Hepatocyte (in vitro differentiated cells): Measurements from ENCODE around the gene NAMPT. TPM values are rescaled to one million over a fixed set of nuclear protein-coding genes. Genes with fewer than 3 reads are reported as not detected.
A peak's percentile ranks its signal among the peaks of the same experiment; 100 is the strongest.

Source experiments
- DNase-seq: peaks from one replicate; pipeline ENCODE4 v3.0.0-alpha.2; 2016; ENCODE audit warnings: low spot score
- H2AFZ ChIP-seq: fragments of 200-600 bp; sonication (generic); 2 replicates; pipeline ENCODE4 v1.6.0; 2016; ENCODE audit warnings: antibody characterized with exemption, mild to moderate bottlenecking
- H3K27ac ChIP-seq: fragments of 200-600 bp; sonication (generic); 2 replicates; pipeline ENCODE4 v1.5.1; 2016; ENCODE audit warnings: mild to moderate bottlenecking
- H3K27me3 ChIP-seq: fragments of 200-600 bp; sonication (generic); 2 replicates; pipeline ENCODE4 v1.6.1; 2016
- H3K36me3 ChIP-seq: fragments of 200-600 bp; sonication (generic); replicated peaks from 2 replicates; pipeline ENCODE4 v1.5.1; 2016; ENCODE audit warnings: low read depth; ENCODE audit not compliant: insufficient read depth
- H3K4me1 ChIP-seq: fragments of 200-600 bp; sonication (generic); 2 replicates; pipeline ENCODE4 v1.5.1; 2016; ENCODE audit warnings: mild to moderate bottlenecking, moderate library complexity; ENCODE audit not compliant: insufficient read depth
- H3K4me2 ChIP-seq: fragments of 200-600 bp; sonication (generic); 2 replicates; pipeline ENCODE4 v1.6.0; 2016
- H3K4me3 ChIP-seq: fragments of 200-600 bp; sonication (generic); 2 replicates; pipeline ENCODE4 v1.5.1; 2016; ENCODE audit warnings: mild to moderate bottlenecking
- H3K79me2 ChIP-seq: fragments of 200-600 bp; sonication (generic); 2 replicates; pipeline ENCODE4 v1.6.0; 2017; ENCODE audit warnings: mild to moderate bottlenecking
- H3K9me2 ChIP-seq: fragments of 200-600 bp; sonication (generic); replicated peaks from 2 replicates; pipeline ENCODE4 v1.6.0; 2017; ENCODE audit warnings: mild to moderate bottlenecking; ENCODE audit not compliant: insufficient read depth
- H3K9me3 ChIP-seq: fragments of 200-600 bp; sonication (generic); 2 replicates; pipeline ENCODE4 v1.5.1; 2016; ENCODE audit warnings: low read depth, mild to moderate bottlenecking
- H4K20me1 ChIP-seq: fragments of 200-600 bp; sonication (generic); 2 replicates; pipeline ENCODE4 v1.6.0; 2016; ENCODE audit warnings: mild to moderate bottlenecking; ENCODE audit not compliant: insufficient read depth, poor library complexity, severe bottlenecking
- CTCF ChIP-seq: fragments of 200-600 bp; sonication (generic); IDR thresholded peaks from 2 replicates; pipeline ENCODE4 v1.5.1; 2016; ENCODE audit warnings: antibody characterized with exemption, mild to moderate bottlenecking; ENCODE audit not compliant: poor library complexity
- EZH2 ChIP-seq: fragments of 200-600 bp; sonication (generic); IDR thresholded peaks from 2 replicates; pipeline ENCODE4 v1.6.1; 2016; ENCODE audit warnings: antibody characterized with exemption, mild to moderate bottlenecking, borderline replicate concordance
- EZH2phosphoT487 ChIP-seq: fragments of 200-600 bp; sonication (generic); IDR thresholded peaks from one replicate; pipeline ENCODE4 v1.6.1; 2018; ENCODE audit warnings: antibody characterized with exemption, mild to moderate bottlenecking, low read depth, moderate library complexity; ENCODE audit not compliant: unreplicated experiment, severe bottlenecking
- WGBS: methylation state at CpG from one replicate; pipeline ENCODE4 v1.1.6; 2016; ENCODE audit warnings: low lambda C conversion rate; ENCODE audit errors: missing lambda C conversion rate; 5-methylcytosine and 5-hydroxymethylcytosine counted together
- polyA plus RNA-seq: library from polyadenylated mRNA; unstranded; fragments of >200 nt; fragmentation: Nextera tagmentation; extraction: Ambion mirVana; gene quantifications from 2 replicates; pipeline ENCODE4 v1.2.1, GENCODE V29; 2016
- total RNA-seq: library from RNA; depleted of rRNA; stranded (reverse); fragments of >200 nt; gene quantifications from 2 replicates; pipeline ENCODE4 v1.2.3, GENCODE V29; 2014

The NAMPT gene
- total and polyA plus RNA-seq, 2 experiments from 2014 or later = 71.8 to 299 TPM

- peaks cover 68% of the 10 kb centered on the region for H4K20me1 ChIP-seq
- no peaks in the 10 kb centered on the region for H3K27me3 ChIP-seq
- H3K36me3 ChIP-seq = no peaks in the 10 kb centered on the region
- H3K4me2 ChIP-seq = peak overlapping the region; percentile 73
- TF ChIP-seq CTCF = no peak
- TF ChIP-seq EZH2 = no peak
- no peak for TF ChIP-seq EZH2phosphoT487
- H3K9me2 ChIP-seq = no peaks in the 10 kb centered on the region
- no peak overlapping the region for H2AFZ ChIP-seq
- peaks cover 75% of the 10 kb centered on the region for H3K79me2 ChIP-seq
- H3K27ac ChIP-seq = no peak overlapping the region
- no peaks in the 10 kb centered on the region for H3K9me3 ChIP-seq
- no peak overlapping the region for H3K4me3 ChIP-seq
- no peak for DNase-seq
- no peaks in the 10 kb centered on the region for H3K4me1 ChIP-seq
Observed at GRCh38 chr7:106281127-106281526, 3.7 kb downstream of the NAMPT start.

- TF ChIP-seq EZH2 (no peak), EZH2phosphoT487 (no peak)
- Histone ChIP-seq H4K20me1 (peaks cover 68% of the 10 kb centered on the region), H3K36me3 (no peaks in the 10 kb centered on the region), H3K4me3 (no peak overlapping the region), H3K27ac (no peak overlapping the region), H3K27me3 (no peaks in the 10 kb centered on the region), H2AFZ (no peak overlapping the region), H3K9me3 (no peaks in the 10 kb centered on the region), H3K4me1 (no peaks in the 10 kb centered on the region), H3K4me2 (no peak overlapping the region), H3K79me2 (peaks cover 90% of the 10 kb centered on the region), H3K9me2 (no peaks in the 10 kb centered on the region)
- WGBS = 85% methylated on average over 2 of the region's 2 CpGs
- DNase-seq = no peak
Observed at GRCh38 chr7:106279425-106280197, 5.2 kb downstream of the NAMPT start.

- H3K79me2 ChIP-seq = peaks cover 97% of the 10 kb centered on the region
- no peaks in the 10 kb centered on the region for H3K27me3 ChIP-seq
- no peak overlapping the region for H2AFZ ChIP-seq
- H3K4me2 ChIP-seq = no peak overlapping the region
- DNase-seq = no peak
- TF ChIP-seq EZH2 = no peak
- TF ChIP-seq CTCF = no peak
- no peak for TF ChIP-seq EZH2phosphoT487
- H4K20me1 ChIP-seq = peaks cover 68% of the 10 kb centered on the region
- no peaks in the 10 kb centered on the region for H3K4me1 ChIP-seq
- H3K27ac ChIP-seq = no peak overlapping the region
- H3K9me3 ChIP-seq = no peaks in the 10 kb centered on the region
- WGBS = 92% methylated on average over 2 of the region's 2 CpGs
- H3K4me3 ChIP-seq = no peak overlapping the region
- H3K9me2 ChIP-seq = no peaks in the 10 kb centered on the region
- H3K36me3 ChIP-seq = peaks cover 2% of the 10 kb centered on the region
Observed at GRCh38 chr7:106278695-106279094, 6.1 kb downstream of the NAMPT start.

GRCh38 chr7:106277976-106278375 is 6.8 kb downstream of the NAMPT start:
- DNase-seq = no peak
- Histone ChIP-seq H3K4me3 (no peak overlapping the region), H3K9me3 (no peaks in the 10 kb centered on the region), H3K36me3 (peaks cover 8% of the 10 kb centered on the region), H3K27me3 (no peaks in the 10 kb centered on the region), H3K79me2 (peaks cover 92% of the 10 kb centered on the region), H4K20me1 (peaks cover 61% of the 10 kb centered on the region), H3K27ac (no peak overlapping the region), H3K4me1 (no peaks in the 10 kb centered on the region), H3K9me2 (no peaks in the 10 kb centered on the region), H2AFZ (no peak overlapping the region), H3K4me2 (no peak overlapping the region)
- WGBS = 76% methylated on average over 1 of the region's 1 CpG
- TF ChIP-seq EZH2phosphoT487 (no peak), EZH2 (no peak), CTCF (no peak)
